Measurements from ENCODE around the gene LRWD1.

The LRWD1 gene

DNA sequence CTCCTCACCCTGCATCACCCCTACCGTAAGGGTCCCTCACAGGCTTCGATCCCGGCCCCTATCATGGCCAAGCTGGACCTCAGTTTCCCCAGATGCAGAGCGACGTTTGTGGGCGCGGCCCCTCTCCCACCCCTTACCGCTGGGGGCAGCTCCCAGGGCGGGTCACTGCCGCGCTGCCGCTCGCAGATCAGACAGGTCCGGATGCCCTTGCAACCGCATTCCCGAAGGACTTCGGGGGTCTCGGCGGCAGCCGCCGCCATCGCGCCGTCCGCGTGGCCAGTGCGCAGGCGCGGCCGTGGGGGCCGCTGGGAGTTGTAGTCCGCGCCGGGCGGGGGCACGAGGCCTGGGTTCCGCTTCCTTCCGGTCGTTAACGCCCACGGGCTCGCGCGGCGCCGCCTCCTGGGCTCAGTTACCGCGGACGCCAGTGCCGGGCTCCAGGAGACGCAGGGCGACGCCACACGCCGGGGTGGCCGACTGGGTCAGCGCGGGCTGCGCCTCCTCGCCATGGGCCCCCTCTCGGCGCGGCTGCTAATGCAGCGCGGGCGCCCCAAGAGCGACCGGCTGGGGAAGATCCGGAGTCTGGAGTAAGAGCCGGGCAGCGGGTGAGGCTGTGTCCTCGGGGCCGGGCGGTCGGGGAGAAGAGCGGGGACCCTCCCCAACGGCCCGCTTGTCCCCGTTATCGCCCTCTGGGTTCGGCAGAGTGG is at the start of gene LRWD1, which contains the start of gene ALKBH4:
TSS of gene LRWD1 (plus strand) at position 408 of the 704 bp plus-strand sequence. CDS start at position 505, 97 bp downstream.
TSS of gene ALKBH4 (minus strand) at position 287 of the 704 bp plus-strand sequence. CDS start at position 260, 27 bp downstream.
- Histone ChIP-seq H3K36me3 (ENCODE audit: insufficient read depth, low read length) (peaks cover 24% of the 10 kb centered on the region; the same call in 1 of the 2 replicates), H3K4me3 (ENCODE audit: low read depth, low read length, poor library complexity, severe bottlenecking) (peak within 1 kb of the TSS; percentile 90), H3K4me2 (ENCODE audit: low read length) (peak within 1 kb of the TSS; percentile 83), H3K27ac (ENCODE audit: low read depth, low read length, poor library complexity, severe bottlenecking) (peak within 1 kb of the TSS; percentile 65), H3K4me1 (ENCODE audit: insufficient read depth, low read length, severe bottlenecking) (peaks cover 33% of the 10 kb centered on the region), H3K79me2 (ENCODE audit: insufficient read depth, low read length) (peaks cover 12% of the 10 kb centered on the region), H4K20me1 (ENCODE audit: insufficient read depth, low read length) (no peaks in the 10 kb centered on the region), H3F3A (ENCODE audit: insufficient read depth, low read length) (no peaks in the 10 kb centered on the region), H3K9ac (ENCODE audit: low read length) (peak within 1 kb of the TSS; percentile 95), H3K27me3 (ENCODE audit: insufficient read depth, low read length) (no peaks in the 10 kb centered on the region), H2AFZ (ENCODE audit: low read length) (0 out of 2 replicates have a peak within 1 kb of the TSS, but pooled peaks have one; percentile 51), H3K9me3 (ENCODE audit: low read length) (no peaks in the 10 kb centered on the region), H3K9me2 (ENCODE audit: low read depth, low read length) (no peaks in the 10 kb centered on the region)
- no peak for TF ChIP-seq EZH2 (IDR thresholded peaks at IDR 0.05; ENCODE audit: borderline replicate concordance, low read length)
- TF ChIP-seq, protein P1, sequence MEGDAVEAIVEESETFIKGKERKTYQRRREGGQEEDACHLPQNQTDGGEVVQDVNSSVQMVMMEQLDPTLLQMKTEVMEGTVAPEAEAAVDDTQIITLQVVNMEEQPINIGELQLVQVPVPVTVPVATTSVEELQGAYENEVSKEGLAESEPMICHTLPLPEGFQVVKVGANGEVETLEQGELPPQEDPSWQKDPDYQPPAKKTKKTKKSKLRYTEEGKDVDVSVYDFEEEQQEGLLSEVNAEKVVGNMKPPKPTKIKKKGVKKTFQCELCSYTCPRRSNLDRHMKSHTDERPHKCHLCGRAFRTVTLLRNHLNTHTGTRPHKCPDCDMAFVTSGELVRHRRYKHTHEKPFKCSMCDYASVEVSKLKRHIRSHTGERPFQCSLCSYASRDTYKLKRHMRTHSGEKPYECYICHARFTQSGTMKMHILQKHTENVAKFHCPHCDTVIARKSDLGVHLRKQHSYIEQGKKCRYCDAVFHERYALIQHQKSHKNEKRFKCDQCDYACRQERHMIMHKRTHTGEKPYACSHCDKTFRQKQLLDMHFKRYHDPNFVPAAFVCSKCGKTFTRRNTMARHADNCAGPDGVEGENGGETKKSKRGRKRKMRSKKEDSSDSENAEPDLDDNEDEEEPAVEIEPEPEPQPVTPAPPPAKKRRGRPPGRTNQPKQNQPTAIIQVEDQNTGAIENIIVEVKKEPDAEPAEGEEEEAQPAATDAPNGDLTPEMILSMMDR (IDR thresholded peaks at IDR 0.05; ENCODE audit: low read length), result no peak

DNA sequence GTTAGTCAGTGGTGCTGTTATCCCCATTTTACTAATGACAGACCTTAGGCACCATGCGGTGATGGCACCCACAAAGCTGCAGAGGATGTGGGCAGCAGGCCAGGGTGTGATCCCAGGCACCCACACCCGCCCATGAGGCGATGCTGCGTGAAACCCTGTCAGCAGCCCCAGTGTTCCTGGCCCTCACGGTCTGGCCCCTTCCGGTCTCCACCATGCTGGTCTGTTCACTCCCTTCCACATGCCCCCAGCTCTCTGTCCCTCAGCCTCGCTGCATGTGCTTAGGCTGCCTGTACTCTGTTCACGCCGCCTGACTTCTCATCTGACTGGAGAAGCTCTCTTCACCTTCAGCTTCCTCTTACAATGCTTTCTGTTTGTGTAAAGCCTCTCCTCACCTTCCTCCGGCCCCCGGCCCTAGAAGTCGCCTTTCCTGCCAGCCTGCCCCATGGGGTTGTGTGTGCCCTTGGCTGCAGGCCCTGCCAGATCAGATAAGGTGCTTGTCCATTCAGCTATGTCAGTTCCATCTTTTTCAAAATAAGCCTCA is 49.0 kb upstream of the LRWD1 start:
- no peaks in the 10 kb centered on the region; the same call in 1 of the 2 replicates for H3K79me2 ChIP-seq (ENCODE audit: insufficient read depth, low read length)
- peaks cover 5% of the 10 kb centered on the region; the same call in 1 of the 2 replicates for H3F3A ChIP-seq (ENCODE audit: insufficient read depth, low read length)
- no peaks in the 10 kb centered on the region for H3K9me3 ChIP-seq (ENCODE audit: low read length)
- H4K20me1 ChIP-seq (ENCODE audit: insufficient read depth, low read length), result no peaks in the 10 kb centered on the region
- H3K9ac ChIP-seq (ENCODE audit: low read length), result peak overlapping the region; percentile 35
- H3K4me2 ChIP-seq (ENCODE audit: low read length), result peak overlapping the region; percentile 18; the same call in 1 of the 2 replicates
- TF ChIP-seq, protein P1 (IDR thresholded peaks at IDR 0.05; ENCODE audit: low read length), result no peak
- TF ChIP-seq EZH2 (IDR thresholded peaks at IDR 0.05; ENCODE audit: borderline replicate concordance, low read length), result no peak
- H2AFZ ChIP-seq (ENCODE audit: low read length), result no peak overlapping the region
- H3K27ac ChIP-seq (ENCODE audit: low read depth, low read length, poor library complexity, severe bottlenecking), result peak overlapping the region; percentile 91
- no peak overlapping the region for H3K4me3 ChIP-seq (ENCODE audit: low read depth, low read length, poor library complexity, severe bottlenecking)
- H3K4me1 ChIP-seq (ENCODE audit: insufficient read depth, low read length, severe bottlenecking), result peaks cover 57% of the 10 kb centered on the region
- H3K36me3 ChIP-seq (ENCODE audit: insufficient read depth, low read length), result peaks cover 91% of the 10 kb centered on the region
- H3K9me2 ChIP-seq (ENCODE audit: low read depth, low read length), result no peaks in the 10 kb centered on the region
- H3K27me3 ChIP-seq (ENCODE audit: insufficient read depth, low read length), result no peaks in the 10 kb centered on the region

DNA sequence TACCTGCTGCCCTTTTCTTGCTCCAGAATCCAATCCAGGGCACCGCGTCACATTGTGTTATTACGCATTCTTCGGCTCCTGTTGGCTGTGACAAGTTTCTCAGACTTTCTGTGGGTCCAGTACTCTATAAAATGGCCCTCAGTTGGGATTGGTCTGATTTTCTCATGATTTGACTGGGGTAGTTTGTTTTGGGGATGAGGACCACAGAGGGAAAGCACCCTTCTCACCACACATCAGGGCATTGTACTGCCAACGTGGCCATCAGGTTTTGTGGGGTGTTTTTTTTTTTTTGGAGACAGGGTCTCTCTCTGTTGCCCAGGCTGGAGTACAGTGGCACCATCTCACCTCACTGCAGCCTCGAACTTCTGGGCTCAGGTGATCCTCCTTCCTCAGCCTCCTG is 48.4 kb upstream of the LRWD1 start:
- H3K36me3 ChIP-seq (ENCODE audit: insufficient read depth, low read length), result peaks cover 91% of the 10 kb centered on the region
- no peak overlapping the region for H2AFZ ChIP-seq (ENCODE audit: low read length)
- H3K4me1 ChIP-seq (ENCODE audit: insufficient read depth, low read length, severe bottlenecking), result peaks cover 63% of the 10 kb centered on the region
- no peak for TF ChIP-seq EZH2 (IDR thresholded peaks at IDR 0.05; ENCODE audit: borderline replicate concordance, low read length)
- TF ChIP-seq, protein P1 (IDR thresholded peaks at IDR 0.05; ENCODE audit: low read length), result no peak
- H4K20me1 ChIP-seq (ENCODE audit: insufficient read depth, low read length), result no peaks in the 10 kb centered on the region
- H3K9me3 ChIP-seq (ENCODE audit: low read length), result no peaks in the 10 kb centered on the region
- peak overlapping the region; percentile 18; the same call in 1 of the 2 replicates for H3K4me2 ChIP-seq (ENCODE audit: low read length)
- H3K9ac ChIP-seq (ENCODE audit: low read length), result peak overlapping the region; percentile 35; the same call in 1 of the 2 replicates
- H3K4me3 ChIP-seq (ENCODE audit: low read depth, low read length, poor library complexity, severe bottlenecking), result no peak overlapping the region
- H3K79me2 ChIP-seq (ENCODE audit: insufficient read depth, low read length), result no peaks in the 10 kb centered on the region; the same call in 1 of the 2 replicates
- no peaks in the 10 kb centered on the region for H3K9me2 ChIP-seq (ENCODE audit: low read depth, low read length)
- H3K27me3 ChIP-seq (ENCODE audit: insufficient read depth, low read length), result no peaks in the 10 kb centered on the region
- peak overlapping the region; percentile 91 for H3K27ac ChIP-seq (ENCODE audit: low read depth, low read length, poor library complexity, severe bottlenecking)
- peaks cover 5% of the 10 kb centered on the region; the same call in 1 of the 2 replicates for H3F3A ChIP-seq (ENCODE audit: insufficient read depth, low read length)
